OCI-LY3 (cell line): Measurements from ENCODE around the gene CCDC80.

Source experiments
- CTCF ChIP-seq: fragments of 200-600, 300-600 bp; sonication (generic); IDR thresholded peaks from 2 replicates; pipeline ENCODE4 v1.5.1; 2014; ENCODE audit warnings: antibody characterized with exemption, low read length, low read depth
- EZH2phosphoT487 ChIP-seq: fragments of 200-600 bp; shearing (Covaris generic); IDR thresholded peaks from 2 replicates; pipeline ENCODE4 v1.6.1; 2018; ENCODE audit warnings: antibody characterized with exemption, mixed run types, low read depth

GRCh38 chr3:112687616-112688015 lies 46.7 kb upstream of the CCDC80 start:
- TF ChIP-seq CTCF (no peak), EZH2phosphoT487 (no peak)
